ENCODE measurements around the gene RAMP1.

RAMP1 gene

DNA sequence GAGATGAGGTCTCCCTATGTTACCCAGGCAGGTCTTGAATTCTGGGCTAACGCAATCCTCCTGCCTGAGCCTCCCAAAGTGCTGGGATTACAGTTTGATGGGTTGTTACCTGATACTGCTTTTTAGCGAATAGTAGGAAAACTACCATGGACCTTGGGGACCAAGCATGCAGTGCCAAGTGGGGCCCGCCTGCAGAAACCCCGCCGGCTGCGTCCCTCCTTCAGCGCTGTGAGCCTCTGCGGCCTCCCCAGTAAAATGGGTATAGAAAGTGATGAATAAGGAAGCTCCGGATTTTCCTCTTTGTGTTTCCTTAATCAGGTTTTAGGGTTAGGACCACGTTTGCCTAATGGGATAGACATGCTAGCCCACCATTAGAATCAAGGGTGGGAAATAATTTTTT lies 30.4 kb downstream of the RAMP1 start:
- H3K4me3 ChIP-seq (ENCODE audit: low read depth, low read length), result no peak overlapping the region
- TF ChIP-seq POLR2A (IDR thresholded peaks at IDR 0.05; ENCODE audit: extremely low read depth, insufficient read length) (no peak), MYC (IDR thresholded peaks at IDR 0.05; ENCODE audit: low read depth, low read length) (no peak)
- TF ChIP-seq, protein P1, sequence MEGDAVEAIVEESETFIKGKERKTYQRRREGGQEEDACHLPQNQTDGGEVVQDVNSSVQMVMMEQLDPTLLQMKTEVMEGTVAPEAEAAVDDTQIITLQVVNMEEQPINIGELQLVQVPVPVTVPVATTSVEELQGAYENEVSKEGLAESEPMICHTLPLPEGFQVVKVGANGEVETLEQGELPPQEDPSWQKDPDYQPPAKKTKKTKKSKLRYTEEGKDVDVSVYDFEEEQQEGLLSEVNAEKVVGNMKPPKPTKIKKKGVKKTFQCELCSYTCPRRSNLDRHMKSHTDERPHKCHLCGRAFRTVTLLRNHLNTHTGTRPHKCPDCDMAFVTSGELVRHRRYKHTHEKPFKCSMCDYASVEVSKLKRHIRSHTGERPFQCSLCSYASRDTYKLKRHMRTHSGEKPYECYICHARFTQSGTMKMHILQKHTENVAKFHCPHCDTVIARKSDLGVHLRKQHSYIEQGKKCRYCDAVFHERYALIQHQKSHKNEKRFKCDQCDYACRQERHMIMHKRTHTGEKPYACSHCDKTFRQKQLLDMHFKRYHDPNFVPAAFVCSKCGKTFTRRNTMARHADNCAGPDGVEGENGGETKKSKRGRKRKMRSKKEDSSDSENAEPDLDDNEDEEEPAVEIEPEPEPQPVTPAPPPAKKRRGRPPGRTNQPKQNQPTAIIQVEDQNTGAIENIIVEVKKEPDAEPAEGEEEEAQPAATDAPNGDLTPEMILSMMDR (IDR thresholded peaks at IDR 0.05; ENCODE audit: low read depth, low read length), result no peak
- TF ChIP-seq, protein P2, sequence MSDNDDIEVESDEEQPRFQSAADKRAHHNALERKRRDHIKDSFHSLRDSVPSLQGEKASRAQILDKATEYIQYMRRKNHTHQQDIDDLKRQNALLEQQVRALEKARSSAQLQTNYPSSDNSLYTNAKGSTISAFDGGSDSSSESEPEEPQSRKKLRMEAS (IDR thresholded peaks at IDR 0.05; ENCODE audit: low read depth, low read length), result no peak
- DNase-seq (ENCODE audit: low read depth), result no peak

DNA sequence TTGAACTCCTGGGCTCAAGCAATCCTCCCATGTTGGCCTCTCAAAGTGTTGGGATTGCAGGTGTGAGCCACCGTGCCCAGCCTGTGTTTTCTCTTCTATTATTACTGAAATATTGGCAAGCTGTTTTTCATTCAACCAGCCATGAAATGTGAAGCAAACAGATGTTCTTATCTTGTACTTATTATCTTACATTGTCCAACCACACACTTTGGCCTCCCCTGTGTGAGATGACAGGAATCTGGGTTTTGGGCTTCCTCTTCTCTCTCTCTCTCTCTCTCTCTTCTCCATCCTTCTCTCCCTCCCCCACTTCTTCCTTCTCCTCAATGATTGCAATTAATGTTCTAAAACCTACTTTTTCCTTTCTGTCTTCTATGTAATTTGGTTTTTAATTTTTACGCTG lies 33.1 kb downstream of the RAMP1 start:
- TF ChIP-seq, protein P2 (IDR thresholded peaks at IDR 0.05; ENCODE audit: low read depth, low read length), result no peak
- TF ChIP-seq, protein P1 (IDR thresholded peaks at IDR 0.05; ENCODE audit: low read depth, low read length), result no peak
- TF ChIP-seq POLR2A (IDR thresholded peaks at IDR 0.05; ENCODE audit: extremely low read depth, insufficient read length), result no peak
- no peak for TF ChIP-seq MYC (IDR thresholded peaks at IDR 0.05; ENCODE audit: low read depth, low read length)
- no peak overlapping the region for H3K4me3 ChIP-seq (ENCODE audit: low read depth, low read length)
- DNase-seq (ENCODE audit: low read depth), result peak; percentile 37

DNA sequence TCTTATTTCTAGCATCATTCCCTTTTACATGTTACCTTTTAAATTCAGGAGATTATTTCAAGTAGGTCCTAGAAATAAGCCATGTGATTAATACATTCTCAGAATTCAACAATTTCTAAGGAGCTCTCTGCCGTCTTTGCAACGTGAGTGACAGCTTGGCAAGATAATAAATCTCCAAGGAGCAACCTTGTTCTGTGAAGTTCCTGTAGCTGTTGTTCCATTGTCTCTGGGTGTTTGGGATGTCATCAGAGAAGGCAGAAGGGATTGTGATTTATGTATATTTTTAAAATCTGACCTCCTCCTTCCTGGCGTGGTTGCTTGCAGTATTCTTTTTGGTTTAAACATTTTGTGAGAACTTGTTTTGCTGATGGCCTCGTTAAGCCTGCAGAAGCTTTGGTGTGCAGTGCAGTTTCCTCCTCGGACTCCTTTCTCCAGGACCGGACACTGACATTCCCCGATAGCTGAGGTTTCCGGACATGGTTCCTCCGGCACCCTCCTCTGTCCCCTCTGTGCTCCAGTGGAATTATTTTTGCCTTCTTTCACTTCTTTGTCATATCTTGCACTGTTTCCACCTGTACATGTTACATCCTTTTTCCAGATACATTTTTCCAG lies 33.7 kb downstream of the RAMP1 start:
- no peak for DNase-seq (ENCODE audit: low read depth)
- H3K4me3 ChIP-seq (ENCODE audit: low read depth, low read length), result no peak overlapping the region
- TF ChIP-seq, protein P1 (IDR thresholded peaks at IDR 0.05; ENCODE audit: low read depth, low read length), result no peak
- no peak for TF ChIP-seq POLR2A (IDR thresholded peaks at IDR 0.05; ENCODE audit: extremely low read depth, insufficient read length)
- TF ChIP-seq MYC (IDR thresholded peaks at IDR 0.05; ENCODE audit: low read depth, low read length), result no peak
- TF ChIP-seq, protein P2 (IDR thresholded peaks at IDR 0.05; ENCODE audit: low read depth, low read length), result no peak

DNA sequence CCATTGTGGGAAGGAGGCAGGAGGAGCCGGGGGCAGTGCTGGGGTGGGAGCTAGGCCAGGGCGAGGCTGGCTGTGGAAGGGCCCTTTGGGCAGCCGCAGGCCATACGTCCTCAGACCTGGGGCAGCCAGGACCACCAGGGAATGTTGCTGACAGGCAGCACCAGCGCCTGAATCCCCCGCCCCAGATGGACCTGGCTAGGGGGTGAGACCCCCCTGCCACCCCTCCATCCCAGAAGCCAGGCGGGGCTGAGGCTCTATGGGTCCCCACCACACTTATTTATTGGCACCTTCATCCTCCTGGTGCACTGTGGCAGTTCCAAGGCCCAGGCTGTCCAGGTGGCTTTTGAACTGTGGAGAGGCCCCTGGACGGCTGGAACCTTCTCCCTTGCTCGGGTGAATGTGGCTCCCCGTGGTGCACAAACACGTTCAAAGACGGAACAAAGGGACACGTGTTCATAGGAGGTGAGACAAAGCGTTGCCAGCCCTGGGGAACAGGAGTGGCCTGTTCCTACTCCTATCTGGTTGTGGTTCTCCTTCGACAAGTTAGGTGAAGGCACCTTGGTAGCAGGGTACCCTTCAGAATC lies 35.1 kb downstream of the RAMP1 start:
- TF ChIP-seq POLR2A (IDR thresholded peaks at IDR 0.05; ENCODE audit: extremely low read depth, insufficient read length) (no peak), MYC (IDR thresholded peaks at IDR 0.05; ENCODE audit: low read depth, low read length) (no peak)
- TF ChIP-seq, protein P2 (IDR thresholded peaks at IDR 0.05; ENCODE audit: low read depth, low read length), result no peak
- TF ChIP-seq, protein P1 (IDR thresholded peaks at IDR 0.05; ENCODE audit: low read depth, low read length), result no peak
- no peak for DNase-seq (ENCODE audit: low read depth)

DNA sequence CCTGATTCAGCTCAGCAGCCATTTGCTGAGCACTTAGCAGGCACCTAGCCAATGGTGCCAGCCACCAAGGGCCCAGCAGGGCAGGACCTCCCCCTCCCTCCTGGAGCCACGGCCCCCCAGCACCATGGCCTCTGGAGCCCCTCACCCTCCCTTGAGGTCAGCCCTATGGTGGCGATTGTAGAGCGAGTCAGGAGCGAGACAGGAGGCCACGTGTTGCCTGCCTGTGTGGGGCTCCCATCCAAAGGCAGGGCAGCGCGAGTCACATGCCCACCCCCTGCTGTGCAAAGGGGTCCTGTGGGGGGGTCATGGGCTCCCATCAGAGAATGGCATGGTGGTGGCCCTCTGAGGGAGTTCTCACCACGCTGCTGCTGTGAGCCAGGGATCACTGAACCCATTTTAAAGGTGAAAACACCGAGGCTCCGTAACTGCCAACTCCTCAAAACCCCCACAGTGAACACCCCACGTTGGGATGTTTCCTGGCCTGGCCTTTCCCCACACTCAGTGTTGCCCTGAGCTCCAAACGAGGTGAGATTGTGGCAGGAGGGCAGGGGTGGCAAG lies 35.6 kb downstream of the RAMP1 start:
- no peak overlapping the region for H3K4me3 ChIP-seq (ENCODE audit: low read depth, low read length)
- no peak for TF ChIP-seq MYC (IDR thresholded peaks at IDR 0.05; ENCODE audit: low read depth, low read length)
- TF ChIP-seq, protein P2 (IDR thresholded peaks at IDR 0.05; ENCODE audit: low read depth, low read length), result no peak
- TF ChIP-seq POLR2A (IDR thresholded peaks at IDR 0.05; ENCODE audit: extremely low read depth, insufficient read length), result no peak
- TF ChIP-seq, protein P1 (IDR thresholded peaks at IDR 0.05; ENCODE audit: low read depth, low read length), result no peak

More for the DNA sequence above, 35.1 kb downstream of the RAMP1 start:
- no peak overlapping the region for H3K4me3 ChIP-seq (ENCODE audit: low read depth, low read length)

More for the DNA sequence above, 35.6 kb downstream of the RAMP1 start:
- DNase-seq (ENCODE audit: low read depth), result no peak

Data from NB4 (cell line).